Right lobe of liver (tissue), 5 donors: Measurements from ENCODE around the gene CCL4L2. TPM values are rescaled to one million over a fixed set of nuclear protein-coding genes. Genes with fewer than 3 reads are reported as not detected.

Experiments
- small RNA-seq, 2 experiments: library from RNA; depleted of rRNA; stranded (forward); fragments of <200 nt; gene quantifications; one replicate each; pipeline ENCODE3, GENCODE V24; 2016
- total RNA-seq, 6 experiments: library from RNA; depleted of rRNA in 2 of 6; stranded (reverse); fragments of >200 nt in 2 of 6; fragmentation: NEBNext Ultra II Directional in 3 of 6; extraction: Animal tissue kit (Norgen Biotek cat#: 25700) in 3 of 6; gene quantifications; one replicate each; pipeline versions ENCODE4 v1.1.0 to v1.2.4, GENCODE V29; 2016 to 2023
- donor health status: DM: no; HTN: no; CAD: no.
- donor health status: DM: no; HTN: no; CAD: no.
- donor health status: DM: no; HTN: yes; CAD: no.
- donor health status: DM: no; HTN: yes; CAD: no.

The CCL4L2 gene
- total RNA-seq, 6 experiments from 2014 or later: 0.44 to 2.5 (median 1.5) TPM; not detected in 2

Small RNAs within 50 kb of the gene (small RNA-seq; reads per million reads assigned to genes)
- gene AC243829.3: 0 reads per million in 2 experiments
- 0 reads per million in 2 experiments for gene AC243829.6

Other genes with a start within 250 kb of the CCL4L2 start
- gene CCL16, start 229.6 kb upstream of the CCL4L2 start, total RNA-seq: 10 to 100 TPM; 26.5 to 52.6 (median 36.5) TPM
- 100 to 1,000 TPM in 1 of 6 experiments, 10 to 100 TPM in 4, 1 to 10 TPM in 1; 8.9 to 130 (median 30.7) TPM for gene CCL14, start 224.3 kb upstream of the CCL4L2 start, total RNA-seq
- 10 to 100 TPM; 11.0 to 19.2 (median 16.2) TPM for gene CCL15, start 209.5 kb upstream of the CCL4L2 start, total RNA-seq
- 10 to 100 TPM in 1 of 6 experiments, 1 to 10 TPM in 5; 1.1 to 12.7 (median 2.1) TPM for gene CCL23, start 193.1 kb upstream of the CCL4L2 start, total RNA-seq
- gene CCL18, start 146.8 kb upstream of the CCL4L2 start, total RNA-seq: 1 to 10 TPM in 2 of 6 experiments, under 1 TPM in 3, not detected in 1; 0.29 to 2.0 (median 0.64) TPM
- 10 to 100 TPM in 1 of 6 experiments, 1 to 10 TPM in 1, under 1 TPM in 3, not detected in 1; 0.43 to 18.2 (median 0.53) TPM for gene CCL3, start 120.9 kb upstream of the CCL4L2 start, total RNA-seq
- gene CCL4, start 107.2 kb upstream of the CCL4L2 start, total RNA-seq: 1 to 10 TPM in 4 of 6 experiments, under 1 TPM in 2; 0.79 to 7.1 (median 2.4) TPM
- 1 to 10 TPM in 4 of 6 experiments, not detected in 2; 2.4 to 6.5 (median 3.7) TPM for gene TBC1D3B, start 34.4 kb upstream of the CCL4L2 start, total RNA-seq
- gene CCL3L1, start 14.3 kb upstream of the CCL4L2 start, total RNA-seq: 1 to 10 TPM in 1 of 6 experiments, under 1 TPM in 1, not detected in 4; 0.81 to 2.8 TPM
- under 1 TPM in 3 of 6 experiments, not detected in 3; 0.19 to 0.53 (median 0.24) TPM for gene TBC1D3I, start 53.5 kb downstream of the CCL4L2 start, total RNA-seq
- not detected for gene TBC1D3G, start 112.8 kb downstream of the CCL4L2 start, total RNA-seq
- not detected for gene TBC1D3H, start 177.4 kb downstream of the CCL4L2 start, total RNA-seq